GM23248 (cell line): ENCODE measurements around the gene PHF23. TPM values are rescaled to one million over a fixed set of nuclear protein-coding genes. Genes with fewer than 3 reads are reported as not detected.

Experiments
- DNase-seq: peaks from one replicate; pipeline ENCODE4 v3.0.0-alpha.2; 2015
- H2AFZ ChIP-seq: fragments of 200-600 bp; sonication (generic); 2 replicates; pipeline ENCODE4 v1.6.1; 2016; ENCODE audit warnings: antibody characterized with exemption
- H3F3A ChIP-seq: fragments of 200-600 bp; sonication (generic); 2 replicates; pipeline ENCODE4 v1.6.1; 2016; ENCODE audit warnings: mild to moderate bottlenecking, antibody characterized with exemption, mixed run types; ENCODE audit not compliant: insufficient read depth
- H3K27ac ChIP-seq: fragments of 200-600 bp; sonication (generic); 2 replicates; pipeline ENCODE4 v1.5.1; 2016; ENCODE audit warnings: mild to moderate bottlenecking
- H3K27me3 ChIP-seq: fragments of 200-600 bp; sonication (generic); replicated peaks from 2 replicates; pipeline ENCODE4 v1.6.1; 2016; ENCODE audit warnings: mild to moderate bottlenecking; ENCODE audit not compliant: insufficient read depth
- H3K36me3 ChIP-seq: fragments of 200-600 bp; sonication (generic); 2 replicates; pipeline ENCODE4 v1.6.1; 2016; ENCODE audit warnings: low read depth, mild to moderate bottlenecking
- H3K4me1 ChIP-seq: fragments of 200-600 bp; sonication (generic); 2 replicates; pipeline ENCODE4 v1.6.1; 2016; ENCODE audit warnings: mild to moderate bottlenecking; ENCODE audit not compliant: insufficient read depth
- H3K4me2 ChIP-seq: fragments of 200-600 bp; sonication (generic); one replicate; pipeline ENCODE4 v1.6.1; 2016; ENCODE audit warnings: mild to moderate bottlenecking; ENCODE audit not compliant: unreplicated experiment
- H3K4me3 ChIP-seq: fragments of 200-600 bp; sonication (generic); 2 replicates; pipeline ENCODE4 v1.5.1; 2016; ENCODE audit warnings: mild to moderate bottlenecking
- H3K79me2 ChIP-seq: fragments of 200-600 bp; sonication (generic); 2 replicates; pipeline ENCODE4 v1.6.1; 2016; ENCODE audit warnings: mild to moderate bottlenecking; ENCODE audit not compliant: insufficient read depth
- H3K9ac ChIP-seq: fragments of 200-600 bp; sonication (generic); 2 replicates; pipeline ENCODE4 v1.6.1; 2016; ENCODE audit warnings: mild to moderate bottlenecking
- H3K9me2 ChIP-seq: fragments of 200-600 bp; sonication (generic); 2 replicates; pipeline ENCODE4 v1.6.1; 2016; ENCODE audit warnings: mixed run types, mild to moderate bottlenecking, moderate library complexity; ENCODE audit not compliant: insufficient read depth
- H3K9me3 ChIP-seq: fragments of 200-600 bp; sonication (generic); one replicate; pipeline ENCODE4 v1.6.1; 2017; ENCODE audit warnings: low read depth
- H4K20me1 ChIP-seq: fragments of 200-600 bp; sonication (generic); 2 replicates; pipeline ENCODE4 v1.6.0; 2016; ENCODE audit not compliant: insufficient read depth
- EZH2 ChIP-seq: fragments of 200-600 bp; sonication (generic); IDR thresholded peaks from 2 replicates; pipeline ENCODE4 v1.6.1; 2018; ENCODE audit warnings: antibody characterized with exemption, mild to moderate bottlenecking; ENCODE audit not compliant: insufficient read depth, poor library complexity, severe bottlenecking
- EZH2phosphoT487 ChIP-seq: fragments of 200-600 bp; sonication (generic); IDR thresholded peaks from 2 replicates; pipeline ENCODE4 v1.6.1; 2018; ENCODE audit warnings: antibody characterized with exemption, moderate library complexity, mild to moderate bottlenecking, low read depth; ENCODE audit not compliant: insufficient read depth
- WGBS, 2 experiments: methylation state at CpG; one replicate each; pipeline ENCODE4 v1.1.6; 2015 to 2017; ENCODE audit warnings: low lambda C conversion rate in 2 of 2, low coverage in 1 of 2; ENCODE audit errors: missing lambda C conversion rate in 2 of 2; 5-methylcytosine and 5-hydroxymethylcytosine counted together
- in situ Hi-C: fragments of 300-500 bp; cut with MboI; formaldehyde crosslinking; loops from 2 replicates; pipeline ENCODE4 v1.15.0; 2020
- polyA plus RNA-seq: library from polyadenylated mRNA; unstranded; fragments of >200 nt; fragmentation: Nextera tagmentation; extraction: Ambion mirVana; gene quantifications from 2 replicates; pipeline ENCODE4 v1.2.1, GENCODE V29; 2016
- total RNA-seq: library from RNA; depleted of rRNA; stranded (reverse); fragments of >200 nt; shearing (Covaris generic); gene quantifications from 2 replicates; pipeline ENCODE4 v1.2.3, GENCODE V29; 2014; rRNA removed

PHF23 gene
- total RNA-seq (32.0 and 42.6 TPM in 2 replicates), polyA plus RNA-seq (40.7 and 45.6 TPM in 2 replicates)

GRCh38 chr17:7239091-7240027 is at the start of gene PHF23:
PHF23 (minus strand) TSS chr17:7239457; CDS start chr17:7239279, 178 bp downstream.
- H3K79me2 ChIP-seq = peaks cover 71% of the 10 kb centered on the region
- WGBS, 2 experiments = 0 to 2% methylated on average over 40 to 69 of the region's 72 CpGs

GRCh38 chr17:7285679-7286078 is 46.4 kb upstream of the PHF23 start:
- Histone ChIP-seq H3K4me1 (no peaks in the 10 kb centered on the region), H2AFZ (no peak overlapping the region), H3K36me3 (no peaks in the 10 kb centered on the region), H3K9me3 (no peaks in the 10 kb centered on the region), H3F3A (no peaks in the 10 kb centered on the region), H3K79me2 (no peaks in the 10 kb centered on the region), H4K20me1 (no peaks in the 10 kb centered on the region), H3K4me2 (no peak overlapping the region), H3K9me2 (no peaks in the 10 kb centered on the region), H3K9ac (no peak overlapping the region), H3K4me3 (no peak overlapping the region), H3K27me3 (peaks cover 20% of the 10 kb centered on the region; the same call in 1 of the 2 replicates), H3K27ac (no peak overlapping the region)
- WGBS, 2 experiments = 69 to 70% methylated on average over 12 of the region's 12 CpGs
- no peak for TF ChIP-seq EZH2
- TF ChIP-seq EZH2phosphoT487 = no peak
- in situ Hi-C loops = no loop called here
- no peak for DNase-seq

More at GRCh38 chr17:7239091-7240027, at the start of gene PHF23:
- H3K36me3 ChIP-seq = peaks cover 17% of the 10 kb centered on the region
- peaks cover 55% of the 10 kb centered on the region for H3F3A ChIP-seq
- H4K20me1 ChIP-seq = no peaks in the 10 kb centered on the region
- H3K27ac ChIP-seq = peak within 1 kb of the TSS; percentile 99
- in situ Hi-C loops = no loop called here
- no peaks in the 10 kb centered on the region for H3K9me2 ChIP-seq
- peak within 1 kb of the TSS; percentile 100 for H3K4me2 ChIP-seq
- TF ChIP-seq EZH2 (no peak), EZH2phosphoT487 (no peak)
- H3K9ac ChIP-seq = peak within 1 kb of the TSS; percentile 99
- no peaks in the 10 kb centered on the region for H3K27me3 ChIP-seq
- H3K4me3 ChIP-seq = peak within 1 kb of the TSS; percentile 99
- H2AFZ ChIP-seq = 0 out of 2 replicates have a peak within 1 kb of the TSS, but pooled peaks have one; percentile 17
- H3K9me3 ChIP-seq = no peaks in the 10 kb centered on the region
- peaks cover 32% of the 10 kb centered on the region for H3K4me1 ChIP-seq
- DNase-seq = peak; percentile 100

GRCh38 chr17:7284911-7285310 is 45.7 kb upstream of the PHF23 start:
- Histone ChIP-seq H3K4me3 (no peak overlapping the region), H3K9me2 (no peaks in the 10 kb centered on the region), H3K4me1 (no peaks in the 10 kb centered on the region), H3F3A (peaks cover 5% of the 10 kb centered on the region; the same call in 1 of the 2 replicates), H3K9ac (no peak overlapping the region), H3K27ac (no peak overlapping the region), H4K20me1 (no peaks in the 10 kb centered on the region), H3K4me2 (no peak overlapping the region), H3K36me3 (no peaks in the 10 kb centered on the region), H3K9me3 (no peaks in the 10 kb centered on the region), H3K27me3 (peaks cover 20% of the 10 kb centered on the region; the same call in 1 of the 2 replicates), H3K79me2 (no peaks in the 10 kb centered on the region), H2AFZ (no peak overlapping the region)
- no peak for DNase-seq
- TF ChIP-seq EZH2 = no peak
- no peak for TF ChIP-seq EZH2phosphoT487
- WGBS, 2 experiments = 82 to 84% methylated on average over 16 of the region's 16 CpGs
- in situ Hi-C loops = no loop called here

- no peak for DNase-seq
- H3K4me1 ChIP-seq = no peaks in the 10 kb centered on the region
- no peak overlapping the region for H3K4me3 ChIP-seq
- no peak overlapping the region for H3K4me2 ChIP-seq
- peaks cover 6% of the 10 kb centered on the region; the same call in 1 of the 2 replicates for H3F3A ChIP-seq
- no peaks in the 10 kb centered on the region for H3K79me2 ChIP-seq
- WGBS, 2 experiments = 80 to 84% methylated on average over 18 of the region's 18 CpGs
- no peaks in the 10 kb centered on the region for H3K9me2 ChIP-seq
- H3K27me3 ChIP-seq = peaks cover 20% of the 10 kb centered on the region; the same call in 1 of the 2 replicates
- no peaks in the 10 kb centered on the region for H3K9me3 ChIP-seq
- H3K27ac ChIP-seq = no peak overlapping the region
- H4K20me1 ChIP-seq = no peaks in the 10 kb centered on the region
- TF ChIP-seq EZH2phosphoT487 = no peak
- TF ChIP-seq EZH2 = no peak
- no peak overlapping the region for H3K9ac ChIP-seq
- H3K36me3 ChIP-seq = no peaks in the 10 kb centered on the region
- H2AFZ ChIP-seq = no peak overlapping the region
- in situ Hi-C loops = no loop called here
Observed at GRCh38 chr17:7283471-7284216, 44.4 kb upstream of the PHF23 start.
